ENCODE results near the gene CACNA1B.

DNA sequence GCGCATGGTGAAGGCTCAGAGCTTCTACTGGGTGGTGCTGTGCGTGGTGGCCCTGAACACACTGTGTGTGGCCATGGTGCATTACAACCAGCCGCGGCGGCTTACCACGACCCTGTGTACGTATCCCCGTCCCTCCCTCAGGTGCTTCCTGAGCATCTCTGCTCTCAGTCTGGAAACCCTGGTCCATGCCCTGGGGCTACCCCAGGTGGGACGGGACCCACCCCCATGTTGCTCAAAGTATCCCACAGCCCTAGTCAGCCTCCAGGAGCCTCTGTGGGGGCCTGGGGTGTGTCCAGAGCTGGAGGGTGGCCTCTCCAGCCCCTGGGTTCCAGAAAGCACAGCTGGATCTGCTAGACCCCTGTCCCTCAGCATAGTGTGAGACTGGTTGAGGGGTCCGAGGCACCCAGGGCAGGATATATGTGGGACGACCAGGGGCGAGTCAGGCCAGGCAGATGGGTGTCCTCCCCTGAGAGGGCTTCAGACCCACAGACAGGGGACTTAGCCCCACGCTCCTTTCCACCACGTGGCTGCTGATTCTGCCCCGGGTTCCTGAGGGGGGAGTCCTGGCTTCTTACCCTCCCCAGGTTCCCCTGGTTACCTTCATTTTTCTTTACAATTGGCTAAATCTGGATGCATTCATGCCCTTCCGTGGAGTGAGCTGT, 94.0 kb downstream of the CACNA1B start:
- TF ChIP-seq, protein P1, sequence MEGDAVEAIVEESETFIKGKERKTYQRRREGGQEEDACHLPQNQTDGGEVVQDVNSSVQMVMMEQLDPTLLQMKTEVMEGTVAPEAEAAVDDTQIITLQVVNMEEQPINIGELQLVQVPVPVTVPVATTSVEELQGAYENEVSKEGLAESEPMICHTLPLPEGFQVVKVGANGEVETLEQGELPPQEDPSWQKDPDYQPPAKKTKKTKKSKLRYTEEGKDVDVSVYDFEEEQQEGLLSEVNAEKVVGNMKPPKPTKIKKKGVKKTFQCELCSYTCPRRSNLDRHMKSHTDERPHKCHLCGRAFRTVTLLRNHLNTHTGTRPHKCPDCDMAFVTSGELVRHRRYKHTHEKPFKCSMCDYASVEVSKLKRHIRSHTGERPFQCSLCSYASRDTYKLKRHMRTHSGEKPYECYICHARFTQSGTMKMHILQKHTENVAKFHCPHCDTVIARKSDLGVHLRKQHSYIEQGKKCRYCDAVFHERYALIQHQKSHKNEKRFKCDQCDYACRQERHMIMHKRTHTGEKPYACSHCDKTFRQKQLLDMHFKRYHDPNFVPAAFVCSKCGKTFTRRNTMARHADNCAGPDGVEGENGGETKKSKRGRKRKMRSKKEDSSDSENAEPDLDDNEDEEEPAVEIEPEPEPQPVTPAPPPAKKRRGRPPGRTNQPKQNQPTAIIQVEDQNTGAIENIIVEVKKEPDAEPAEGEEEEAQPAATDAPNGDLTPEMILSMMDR (IDR thresholded peaks at IDR 0.05; ENCODE audit: low read length): no peak
- no peak for TF ChIP-seq EZH2 (optimal IDR thresholded peaks at IDR 0.05; ENCODE audit: low read depth, low read length)
